SU-DHL-6 (cell line): Measurements from ENCODE around the gene SEZ6L.

Experiments used
- H2AFZ ChIP-seq: fragments of 200-600 bp; sonication (generic); 2 replicates; pipeline ENCODE4 v1.6.1; 2014; ENCODE audit warnings: low read depth, mild to moderate bottlenecking, moderate library complexity, mixed read lengths, antibody characterized with exemption, low read length; ENCODE audit not compliant: severe bottlenecking
- H3F3A ChIP-seq: fragments of 200-600 bp; shearing (Covaris generic); 2 replicates; pipeline ENCODE4 v1.6.0; 2016; ENCODE audit warnings: antibody characterized with exemption, mild to moderate bottlenecking; ENCODE audit not compliant: insufficient read depth
- H3K27ac ChIP-seq: fragments of 200-600 bp; sonication (generic); 2 replicates; pipeline ENCODE4 v1.5.1; 2016; ENCODE audit warnings: low read depth, mild to moderate bottlenecking, low read length, moderate library complexity, mixed read lengths
- H3K27me3 ChIP-seq: fragments of 200-600 bp; sonication (generic), shearing (Covaris generic); 2 replicates; pipeline ENCODE4 v1.6.0; 2014; ENCODE audit warnings: mild to moderate bottlenecking, low read length
- H3K36me3 ChIP-seq: fragments of 200-600 bp; sonication (generic); 2 replicates; pipeline ENCODE4 v1.6.1; 2014; ENCODE audit warnings: mild to moderate bottlenecking, low read length, mixed read lengths
- H3K4me2 ChIP-seq: fragments of 300-600, 200-600 bp; shearing (Covaris generic), sonication (generic); 2 replicates; pipeline ENCODE4 v1.6.0; 2014; ENCODE audit warnings: low read length, low read depth, mild to moderate bottlenecking; ENCODE audit not compliant: poor library complexity, severe bottlenecking
- H3K4me3 ChIP-seq: fragments of 200-600 bp; sonication (generic); 2 replicates; pipeline ENCODE4 v1.5.1; 2014; ENCODE audit warnings: antibody characterized with exemption, low read length, mild to moderate bottlenecking, mixed read lengths; ENCODE audit not compliant: insufficient read depth, poor library complexity, severe bottlenecking
- H3K79me2 ChIP-seq: fragments of 200-600 bp; sonication (generic); 2 replicates; pipeline ENCODE4 v1.6.1; 2014; ENCODE audit warnings: mild to moderate bottlenecking, low read length, moderate library complexity; ENCODE audit not compliant: insufficient read depth
- H3K9ac ChIP-seq: fragments of 200-600 bp; sonication (generic); 2 replicates; pipeline ENCODE4 v1.7.0; 2014; ENCODE audit warnings: mild to moderate bottlenecking, low read length
- H3K9me2 ChIP-seq: fragments of 200-600 bp; sonication (generic); replicated peaks from 2 replicates; pipeline ENCODE4 v1.6.1; 2014; ENCODE audit warnings: low read length; ENCODE audit not compliant: insufficient read depth
- H3K9me3 ChIP-seq: fragments of 200-600 bp; sonication (generic); 2 replicates; pipeline ENCODE4 v1.6.1; 2014; ENCODE audit warnings: low read length, mixed read lengths; ENCODE audit not compliant: insufficient read depth
- H4K20me1 ChIP-seq: fragments of 200-600 bp; sonication (generic); 2 replicates; pipeline ENCODE4 v1.6.1; 2014; ENCODE audit warnings: low read depth, mild to moderate bottlenecking, antibody characterized with exemption, low read length, moderate library complexity, mixed read lengths
- CTCF ChIP-seq: fragments of 200-600 bp; sonication (generic); IDR thresholded peaks from one replicate; pipeline ENCODE4 v1.5.1; 2017; ENCODE audit warnings: antibody characterized with exemption, mild to moderate bottlenecking, low read length, moderate library complexity; ENCODE audit not compliant: insufficient read depth, poor library complexity, severe bottlenecking
- EZH2phosphoT487 ChIP-seq: fragments of 200-600 bp; sonication (generic), shearing (Covaris generic); conservative IDR thresholded peaks from 2 replicates; pipeline ENCODE4 v1.6.1; 2018; ENCODE audit warnings: mild to moderate bottlenecking, antibody characterized with exemption, low read length, moderate library complexity, mixed read lengths

Gene SEZ6L

GRCh38 chr22:26143806-26144325, 25.4 kb upstream of the SEZ6L start:
- H3K27ac ChIP-seq: no peak overlapping the region
- H3K9me2 ChIP-seq: no peaks in the 10 kb centered on the region
- no peaks in the 10 kb centered on the region for H3F3A ChIP-seq
- H3K4me2 ChIP-seq: no peak overlapping the region
- H3K9me3 ChIP-seq: no peaks in the 10 kb centered on the region
- H3K4me3 ChIP-seq: no peak overlapping the region
- H3K79me2 ChIP-seq: no peaks in the 10 kb centered on the region
- H3K9ac ChIP-seq: no peak overlapping the region
- TF ChIP-seq EZH2phosphoT487: no peak
- no peak for TF ChIP-seq CTCF
- no peak overlapping the region for H2AFZ ChIP-seq
- no peaks in the 10 kb centered on the region for H4K20me1 ChIP-seq
- H3K27me3 ChIP-seq: no peaks in the 10 kb centered on the region; the same call in 1 of the 2 replicates
- H3K36me3 ChIP-seq: no peaks in the 10 kb centered on the region

DNA sequence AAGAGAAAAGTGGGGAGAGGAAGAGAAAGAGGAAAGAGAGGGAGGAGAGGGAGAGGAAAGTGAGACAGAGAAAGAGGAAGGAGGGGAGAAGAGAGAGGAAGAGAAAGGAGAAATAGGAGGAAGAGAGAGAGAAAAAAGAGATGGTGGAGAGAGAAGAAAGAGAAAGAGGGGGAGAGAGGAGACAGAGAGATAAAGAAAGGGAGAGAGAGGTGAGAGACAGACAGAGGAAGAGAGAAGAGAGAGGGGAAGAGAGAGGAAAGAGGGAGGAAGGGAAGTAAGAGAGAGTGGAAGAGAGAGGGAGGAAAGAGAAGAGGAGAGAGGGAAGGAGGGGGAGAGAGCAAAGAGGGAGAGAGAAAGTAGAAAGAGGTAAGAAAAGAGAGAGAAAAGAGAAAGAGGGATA, 9.4 kb upstream of the SEZ6L start:
- H3K27me3 ChIP-seq: no peaks in the 10 kb centered on the region
- H3K9me2 ChIP-seq: no peaks in the 10 kb centered on the region
- no peak for TF ChIP-seq EZH2phosphoT487

GRCh38 chr22:26161746-26162145, 7.5 kb upstream of the SEZ6L start:
- Histone ChIP-seq H3K9me3 (no peaks in the 10 kb centered on the region), H3K79me2 (no peaks in the 10 kb centered on the region), H4K20me1 (no peaks in the 10 kb centered on the region), H2AFZ (no peak overlapping the region), H3K4me2 (no peak overlapping the region), H3K36me3 (no peaks in the 10 kb centered on the region), H3K9me2 (no peaks in the 10 kb centered on the region), H3K27ac (no peak overlapping the region), H3K4me3 (no peak overlapping the region), H3K9ac (no peak overlapping the region), H3K27me3 (no peaks in the 10 kb centered on the region), H3F3A (no peaks in the 10 kb centered on the region)
- TF ChIP-seq CTCF (no peak), EZH2phosphoT487 (no peak)

More for the DNA sequence above, 9.4 kb upstream of the SEZ6L start:
- no peak overlapping the region for H3K4me2 ChIP-seq
- no peak overlapping the region for H3K27ac ChIP-seq
- no peak overlapping the region for H3K9ac ChIP-seq
- no peaks in the 10 kb centered on the region for H4K20me1 ChIP-seq
- no peaks in the 10 kb centered on the region for H3K9me3 ChIP-seq
- H3F3A ChIP-seq: no peaks in the 10 kb centered on the region
- no peaks in the 10 kb centered on the region for H3K79me2 ChIP-seq
- H3K36me3 ChIP-seq: no peaks in the 10 kb centered on the region
- H3K4me3 ChIP-seq: no peak overlapping the region
- H2AFZ ChIP-seq: no peak overlapping the region

- Histone ChIP-seq H3K9ac (no peak overlapping the region), H3K27me3 (no peaks in the 10 kb centered on the region), H3F3A (no peaks in the 10 kb centered on the region), H3K4me3 (no peak overlapping the region), H3K9me2 (no peaks in the 10 kb centered on the region), H3K9me3 (no peaks in the 10 kb centered on the region), H3K79me2 (no peaks in the 10 kb centered on the region), H3K36me3 (no peaks in the 10 kb centered on the region), H3K27ac (no peak overlapping the region), H2AFZ (no peak overlapping the region), H4K20me1 (no peaks in the 10 kb centered on the region), H3K4me2 (no peak overlapping the region)
- TF ChIP-seq CTCF (no peak), EZH2phosphoT487 (no peak)
These were observed 6.3 kb upstream of the SEZ6L start for GRCh38 chr22:26162926-26163325.
